CD4-positive, alpha-beta T cell treated with Interleukin-10 for 1 hour (primary cell): ENCODE results near the gene HSDL2.
"Not testable (repeated sequence)": the region's sequence is repeated elsewhere in the genome, so short reads cannot be mapped to it uniquely, and the experiment has no call there.

ENCODE experiments used
- DNase-seq: peaks from one replicate; pipeline ENCODE4 v3.0.0-alpha.2; 2020

HSDL2 gene

GRCh38 chr9:112403614-112404201 lies 23.8 kb downstream of the HSDL2 start:
- DNase-seq, result no peak

GRCh38 chr9:112404508-112404932 lies 24.6 kb downstream of the HSDL2 start:
- no peak for DNase-seq

- no peak for DNase-seq
Measured at GRCh38 chr9:112408275-112408674, 28.4 kb downstream of the HSDL2 start.

GRCh38 chr9:112408819-112409218 lies 28.9 kb downstream of the HSDL2 start:
- DNase-seq, result no peak

- DNase-seq, result no peak
Measured at GRCh38 chr9:112409758-112410157, 29.9 kb downstream of the HSDL2 start.

- no peak for DNase-seq
Measured at GRCh38 chr9:112411626-112412027, 31.7 kb downstream of the HSDL2 start.

- not testable (repeated sequence) for DNase-seq
Measured at GRCh38 chr9:112413728-112414127, 33.8 kb downstream of the HSDL2 start.

- no peak for DNase-seq
Measured at GRCh38 chr9:112420208-112420607, 40.3 kb downstream of the HSDL2 start.

GRCh38 chr9:112421771-112422222 lies 41.9 kb downstream of the HSDL2 start:
- DNase-seq, result no peak

- DNase-seq, result no peak
Measured at GRCh38 chr9:112422417-112423148, 42.7 kb downstream of the HSDL2 start.

- no peak for DNase-seq
Measured at GRCh38 chr9:112430006-112430522, 50.2 kb downstream of the HSDL2 start.

- no peak for DNase-seq
Measured at GRCh38 chr9:112433499-112434392, 53.8 kb downstream of the HSDL2 start.

- DNase-seq, result no peak
Measured at GRCh38 chr9:112434487-112434886, 54.6 kb downstream of the HSDL2 start.

GRCh38 chr9:112437406-112437805 lies 57.5 kb downstream of the HSDL2 start:
- no peak for DNase-seq

- DNase-seq, result no peak
Measured at GRCh38 chr9:112439171-112439570, 59.3 kb downstream of the HSDL2 start.

GRCh38 chr9:112439825-112440224 lies 59.9 kb downstream of the HSDL2 start:
- DNase-seq, result no peak

- peak; percentile 43 for DNase-seq
Measured at GRCh38 chr9:112443200-112443599, 63.3 kb downstream of the HSDL2 start.

- no peak for DNase-seq
Measured at GRCh38 chr9:112443636-112444035, 63.7 kb downstream of the HSDL2 start.

- no peak for DNase-seq
Measured at GRCh38 chr9:112445196-112445595, 65.3 kb downstream of the HSDL2 start.

GRCh38 chr9:112446080-112446479 lies 66.2 kb downstream of the HSDL2 start:
- no peak for DNase-seq

GRCh38 chr9:112446526-112446925 lies 66.6 kb downstream of the HSDL2 start:
- no peak for DNase-seq

GRCh38 chr9:112447283-112447761 lies 67.4 kb downstream of the HSDL2 start:
- no peak for DNase-seq

GRCh38 chr9:112462855-112463254 lies 82.9 kb downstream of the HSDL2 start:
- DNase-seq, result no peak
